Activated naive CD4-positive, alpha-beta T cell treated with Interleukin-2 at 50 U/mL for 16 hours (primary cell): ENCODE results near the gene DAP.
"Not testable (repeated sequence)": the region's sequence is repeated elsewhere in the genome, so short reads cannot be mapped to it uniquely, and the experiment has no call there.

Source experiments
- DNase-seq: peaks from one replicate; pipeline ENCODE4 v3.0.0-alpha.2; 2020

Gene DAP

DNA sequence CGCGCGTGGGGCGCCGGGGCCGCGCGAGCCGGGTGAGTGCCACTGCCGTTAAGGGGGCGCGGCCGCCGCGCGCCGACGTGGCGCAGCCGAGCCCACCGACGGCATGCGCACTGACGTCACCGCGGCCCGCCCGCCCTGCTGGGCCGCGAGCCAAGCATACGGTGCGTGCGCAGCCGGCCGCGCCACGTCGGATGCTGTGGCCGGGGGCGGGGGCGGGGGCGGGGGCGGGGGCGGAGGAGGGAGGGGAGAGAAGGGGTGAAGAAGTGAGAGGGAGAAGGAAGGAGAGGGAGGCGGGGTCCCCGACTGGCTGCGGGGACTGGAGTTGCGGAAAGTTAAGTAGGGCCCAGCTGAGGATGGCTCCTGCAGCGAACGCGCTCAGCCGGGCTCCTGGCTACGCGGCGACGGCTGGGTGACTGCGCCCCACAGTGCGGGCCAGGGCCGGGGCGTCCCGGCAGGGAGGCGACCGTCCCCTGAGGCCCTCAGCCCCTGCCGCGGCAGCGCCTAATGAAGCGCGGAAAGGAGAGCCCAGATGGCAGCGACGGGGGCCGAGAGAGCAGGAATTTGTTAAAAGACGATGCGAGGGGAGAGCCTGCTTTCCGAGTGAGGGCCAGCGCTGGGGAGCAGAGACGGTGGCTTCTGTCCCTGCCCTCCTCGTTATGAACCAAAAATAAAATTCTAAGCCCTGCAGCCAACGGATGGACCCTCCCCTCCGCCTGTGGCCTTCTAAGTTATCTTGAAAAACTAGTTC is at the start of gene DAP:
DAP (minus strand) TSS at position 50 of the 748 bp plus-strand sequence. CDS start 166 bp downstream, outside the sequence.
- peak; percentile 86 for DNase-seq

- no peak for DNase-seq
Observed at GRCh38 chr5:10808347-10809226, 47.6 kb upstream of the DAP start.

DNA sequence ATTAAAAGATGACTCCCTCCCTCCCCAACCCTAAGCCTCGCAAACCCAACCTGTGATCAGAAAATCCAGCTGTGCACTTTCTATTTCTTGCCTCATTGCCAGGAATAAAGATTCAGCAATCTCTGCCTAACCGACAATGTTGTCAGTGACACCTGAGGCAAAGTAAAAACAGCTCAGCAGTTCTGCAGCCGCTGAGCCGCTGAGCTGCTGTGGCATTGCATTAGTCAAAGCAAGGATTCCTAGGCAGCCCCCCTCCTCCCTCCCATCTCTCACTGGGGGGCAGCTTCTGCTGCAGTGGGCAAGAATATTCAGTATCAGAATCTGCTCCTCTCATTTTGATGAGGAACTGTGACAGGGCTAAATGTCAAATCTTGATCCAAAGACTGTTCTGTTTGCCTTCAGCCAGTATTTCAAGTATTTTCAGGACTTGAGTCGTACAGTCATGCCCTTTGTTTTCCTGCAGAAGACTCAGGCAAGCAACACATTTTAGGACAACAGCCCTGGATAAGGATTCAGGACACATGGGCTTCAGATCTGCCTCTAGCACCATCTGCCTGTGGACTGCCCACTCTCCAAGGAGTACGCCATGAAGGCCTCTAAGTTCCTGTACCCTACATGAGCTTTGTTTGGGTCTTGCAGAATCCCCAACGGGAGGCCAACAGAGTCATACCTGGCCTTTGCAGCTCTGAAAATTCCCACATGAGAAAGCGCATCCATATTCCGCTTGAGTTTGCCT is 41.1 kb upstream of the DAP start:
- DNase-seq, result no peak

GRCh38 chr5:10800852-10801251 is 39.8 kb upstream of the DAP start:
- DNase-seq, result no peak

DNA sequence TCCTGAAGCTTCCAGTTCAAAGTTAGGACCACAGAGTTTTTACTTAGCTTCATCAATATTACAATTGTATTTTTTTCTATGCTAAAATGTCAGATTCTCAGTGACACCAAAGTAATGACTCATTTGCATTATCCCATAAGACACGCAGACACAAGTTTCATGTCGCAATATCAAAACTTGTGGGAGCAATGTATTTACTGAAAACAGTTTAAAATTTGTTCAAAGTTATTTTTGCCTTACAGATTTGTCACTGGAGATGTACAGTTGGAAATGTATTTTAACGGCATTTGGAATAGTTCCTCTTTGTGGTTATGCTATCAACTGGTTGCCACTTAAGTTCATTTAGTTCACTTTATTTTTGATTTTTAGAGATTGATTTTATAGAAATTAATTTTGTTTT is 36.2 kb upstream of the DAP start:
- no peak for DNase-seq

- DNase-seq, result no peak
Observed at GRCh38 chr5:10793785-10794184, 32.8 kb upstream of the DAP start.

- no peak for DNase-seq
Observed at GRCh38 chr5:10792336-10792735, 31.3 kb upstream of the DAP start.

DNA sequence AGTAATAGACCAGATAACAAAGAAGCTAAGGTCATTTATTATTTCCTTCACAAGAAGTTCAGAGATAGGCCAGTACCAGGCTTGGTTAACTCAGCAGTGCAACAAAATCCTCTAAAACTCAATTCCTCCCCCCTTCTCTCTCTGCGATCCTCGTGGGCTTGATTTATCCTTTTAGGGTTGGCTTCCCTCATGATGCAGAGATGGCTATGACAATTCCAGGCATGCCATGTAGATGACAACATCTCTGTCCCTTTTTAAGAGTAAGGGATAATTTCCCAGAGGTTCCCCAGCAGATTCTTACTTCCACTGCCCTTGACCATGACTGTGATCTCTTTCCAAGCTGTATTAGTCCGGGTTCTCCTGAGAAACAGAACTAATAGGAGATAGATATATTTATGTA is 28.7 kb upstream of the DAP start:
- no peak for DNase-seq

- DNase-seq, result no peak
Observed at GRCh38 chr5:10789021-10789420, 28.0 kb upstream of the DAP start.

DNA sequence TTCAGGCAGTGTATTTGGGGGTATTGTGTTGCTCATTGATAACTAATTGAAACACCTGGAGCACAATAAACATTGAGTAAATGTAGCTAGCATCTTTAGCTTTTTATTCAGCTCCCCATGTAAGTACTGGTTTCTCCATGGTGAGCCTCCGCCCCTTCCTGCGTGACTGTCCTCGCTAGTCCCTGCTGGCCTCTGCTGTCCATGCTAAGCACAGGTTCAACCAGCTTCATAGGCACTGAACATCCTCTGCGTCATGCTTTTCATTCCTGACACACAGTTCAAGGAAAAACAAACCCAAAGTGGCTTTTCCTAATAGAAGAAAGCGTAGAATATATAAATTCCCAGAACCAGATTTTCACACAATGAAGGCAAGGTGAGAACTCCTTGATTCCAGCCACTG is 27.3 kb upstream of the DAP start:
- no peak for DNase-seq

DNA sequence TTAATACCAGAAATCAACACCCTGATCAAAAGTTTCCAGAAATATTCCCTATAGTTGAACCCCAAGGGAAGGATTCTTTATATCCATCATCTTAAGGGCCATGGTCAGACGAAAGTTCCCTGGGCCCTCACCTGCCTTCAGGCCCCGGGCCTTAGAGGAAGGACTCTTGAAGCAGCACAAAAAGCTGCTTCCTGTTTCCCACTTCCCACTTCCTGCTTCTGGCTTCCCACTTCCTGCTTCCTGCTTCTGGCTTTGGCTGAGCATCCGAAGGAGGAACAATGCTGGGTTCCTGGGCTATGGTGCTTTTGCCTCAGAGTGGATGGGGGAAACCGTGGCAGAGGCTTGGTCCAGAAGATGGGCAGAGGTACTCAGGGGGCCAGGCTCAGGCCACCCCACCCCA is 25.8 kb upstream of the DAP start:
- DNase-seq, result no peak

DNA sequence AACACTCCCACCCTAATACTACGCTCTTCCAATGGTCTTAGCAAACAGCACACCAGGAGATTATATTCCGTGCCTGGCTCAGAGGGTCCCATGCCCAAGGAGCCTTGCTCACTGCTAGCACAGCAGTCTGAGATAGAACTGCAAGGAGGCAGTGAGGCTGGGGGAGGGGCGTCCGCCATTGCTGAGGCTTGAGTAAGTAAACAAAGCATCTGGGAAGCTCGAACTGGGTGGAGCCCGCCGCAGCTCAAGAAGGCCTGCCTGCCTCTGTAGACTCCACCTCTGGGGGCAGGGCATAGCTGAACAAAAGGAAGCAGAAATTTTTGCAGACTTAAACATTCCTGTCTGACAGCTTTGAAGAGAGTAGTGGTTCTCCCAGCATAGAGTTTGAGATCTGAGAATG is 19.2 kb upstream of the DAP start:
- not testable (repeated sequence) for DNase-seq

DNA sequence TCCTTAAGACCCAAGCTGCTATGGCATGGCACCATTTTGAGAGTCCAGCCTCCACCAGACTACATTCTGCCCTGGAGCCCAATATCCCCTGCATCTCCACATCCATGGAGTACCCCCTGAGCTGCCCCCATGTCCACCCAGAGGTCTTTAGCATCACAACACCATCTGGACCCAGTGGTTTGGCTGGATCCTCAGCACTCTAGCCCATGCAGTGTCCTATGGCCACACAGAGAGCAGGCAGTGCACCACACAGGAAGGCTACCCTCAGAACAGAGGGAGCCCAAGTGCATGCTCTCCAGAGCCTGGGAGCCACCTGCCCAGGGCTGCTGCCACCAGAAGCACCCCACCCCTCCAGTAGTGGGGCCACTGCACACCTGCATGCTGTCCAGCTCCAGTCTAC is 18.6 kb upstream of the DAP start:
- DNase-seq, result no peak

- no peak for DNase-seq
Observed at GRCh38 chr5:10778179-10778910, 17.3 kb upstream of the DAP start.

DNA sequence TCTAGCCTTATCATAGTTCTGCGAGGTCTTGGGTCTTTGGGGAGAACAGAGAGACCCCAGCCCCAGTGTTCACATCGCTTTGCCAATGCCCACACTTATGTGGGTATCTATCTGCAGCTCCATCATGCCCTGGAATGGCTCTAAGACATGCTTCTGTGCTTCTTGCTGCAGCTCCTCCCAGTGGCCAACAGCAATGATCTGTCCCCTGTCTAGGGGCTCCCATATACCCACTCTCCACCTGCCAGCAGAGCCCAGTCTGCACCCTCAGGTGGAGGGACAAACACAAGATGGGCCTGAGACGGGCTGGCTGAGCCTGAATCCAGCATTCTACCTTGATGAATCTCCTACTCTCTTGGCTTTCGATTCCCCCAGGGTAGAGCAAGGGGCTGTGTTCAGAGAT is 14.6 kb upstream of the DAP start:
- DNase-seq, result no peak

DNA sequence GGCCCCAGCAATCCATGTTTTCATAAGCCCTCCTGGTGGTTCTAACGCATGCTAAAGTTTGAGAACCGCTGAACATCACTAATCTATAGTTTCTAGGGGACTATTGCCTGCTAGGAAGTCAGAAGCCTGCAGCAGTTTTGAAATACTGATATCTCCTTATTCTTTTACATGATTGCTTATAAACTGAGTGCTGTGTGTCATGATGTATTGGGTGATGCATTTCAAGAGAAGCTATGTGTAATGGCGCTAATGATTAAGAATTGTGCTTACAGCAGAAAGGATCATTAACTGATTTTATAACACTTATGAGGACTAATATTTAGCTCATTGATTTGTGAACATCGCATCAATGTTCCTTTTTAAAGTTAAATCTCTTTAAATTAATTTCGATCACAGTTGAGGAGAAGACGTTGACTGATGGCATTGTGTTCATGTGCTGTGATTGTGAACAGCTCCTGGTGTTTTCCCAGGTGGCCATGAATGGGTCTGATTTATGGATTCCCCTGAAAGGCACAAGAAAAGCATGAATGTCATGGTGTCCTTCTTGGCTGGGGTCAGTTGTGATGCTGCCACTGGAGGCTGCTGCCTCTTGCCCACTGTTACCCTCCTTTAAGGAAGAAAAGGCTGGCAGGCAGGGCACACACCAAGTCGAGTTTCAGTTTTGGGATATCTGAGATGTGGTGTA is 12.0 kb upstream of the DAP start:
- no peak for DNase-seq

DNA sequence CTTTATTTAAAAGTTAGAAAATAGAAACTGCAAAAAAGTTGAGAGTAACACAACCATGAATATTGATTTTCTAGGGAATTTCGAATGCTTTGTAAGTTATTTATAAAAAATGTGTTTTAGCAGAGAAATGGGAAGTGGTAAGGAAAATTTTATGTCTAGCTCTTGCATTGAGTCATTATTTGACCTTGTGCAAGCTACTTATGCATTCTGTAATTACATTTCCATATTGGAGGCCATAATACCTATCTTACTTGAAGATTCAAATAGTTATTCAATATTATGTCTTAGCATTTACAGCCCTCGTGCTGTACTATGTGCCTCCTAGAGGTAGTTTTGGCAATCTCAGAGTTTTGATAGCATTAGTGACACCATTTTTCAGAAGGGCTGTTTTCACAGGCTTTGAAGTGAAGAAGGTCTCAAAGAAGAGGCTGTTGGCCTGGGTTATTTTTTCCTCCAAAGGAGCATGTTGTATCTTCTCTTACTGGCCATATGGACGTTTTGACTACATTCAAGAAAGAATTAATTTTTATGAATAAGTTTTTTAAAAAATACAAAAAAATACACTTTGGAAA is 7.4 kb upstream of the DAP start:
- no peak for DNase-seq

DNA sequence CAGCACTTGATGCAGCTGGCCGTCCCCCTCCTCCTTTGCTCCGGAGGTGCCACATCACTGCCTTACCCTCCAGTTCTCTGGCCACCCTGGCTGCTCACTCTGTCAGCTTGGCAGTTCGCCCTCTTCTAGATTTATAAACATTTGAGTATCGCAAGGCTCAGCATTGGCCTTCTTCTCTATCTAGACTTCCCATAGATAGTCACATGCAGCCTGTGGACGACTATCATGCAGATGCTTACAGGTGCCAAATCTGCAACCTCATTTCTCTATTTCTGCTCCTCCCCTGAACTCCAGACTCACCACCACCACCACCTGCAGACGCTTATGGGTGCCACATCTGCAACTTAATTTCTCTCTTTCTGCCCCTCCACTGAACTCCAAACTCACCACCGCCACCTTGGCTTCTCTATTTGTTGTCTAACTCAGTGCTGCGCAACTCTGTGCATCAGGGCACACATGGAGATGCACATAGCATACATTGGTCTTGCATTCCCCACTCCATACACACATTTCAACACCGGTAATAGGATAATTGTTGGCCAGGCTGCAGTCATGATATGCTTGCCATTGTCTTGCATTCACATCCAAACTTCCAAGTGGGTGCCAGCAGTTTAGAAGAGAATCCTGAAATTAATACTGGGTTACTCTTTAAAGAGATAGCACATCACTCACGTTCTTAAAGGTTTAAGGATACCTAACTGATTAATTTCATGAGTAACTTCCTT is 1.9 kb upstream of the DAP start:
- no peak for DNase-seq

GRCh38 chr5:10761933-10762775 is 1.1 kb upstream of the DAP start:
- no peak for DNase-seq

GRCh38 chr5:10760921-10761184 is 181 bp downstream of the DAP start:
- DNase-seq, result no peak
